Body of pancreas (tissue), 4 donors: ENCODE results near the gene VPS18. TPM values are rescaled to one million over a fixed set of nuclear protein-coding genes. Genes with fewer than 3 reads are reported as not detected.

Source experiments
- ATAC-seq: fragments of 150-250 bp; one replicate; pipeline ENCODE4 v1.9.1; 2016
- DNase-seq, 4 donors: peaks; one replicate each; pipeline ENCODE4 v3.0.0-alpha.2; 2019
- H3K27ac ChIP-seq, 4 donors: fragments of 200-600 bp; sonication (generic); 1 replicate in 3 of 4; 2 replicates in 1 of 4; pipeline versions ENCODE4 v1.5.1 to v1.6.1; 2016 to 2019; ENCODE audit warnings: mild to moderate bottlenecking in 1 of 4, mixed read lengths in 1 of 4, moderate library complexity in 1 of 4
- H3K27me3 ChIP-seq, 2 donors: fragments of 200-600 bp; sonication (generic); one replicate each; pipeline ENCODE4 v1.6.0; 2016; ENCODE audit warnings: mild to moderate bottlenecking in 1 of 2
- H3K36me3 ChIP-seq, 2 donors: fragments of 200-600 bp; sonication (generic); replicated peaks in 1 of 2; 2 replicates each; pipeline ENCODE4 v1.5.1; 2016; ENCODE audit warnings: low read depth in 2 of 2; ENCODE audit not compliant: insufficient read depth in 1 of 2
- H3K4me1 ChIP-seq: fragments of 200-600 bp; sonication (generic); one replicate; pipeline ENCODE4 v1.6.0; 2016
- H3K4me3 ChIP-seq, 2 donors: fragments of 200-600 bp; sonication (generic); 1 replicate in 1 of 2; 2 replicates in 1 of 2; pipeline ENCODE4 v1.5.1; 2016 to 2019
- H3K9me3 ChIP-seq, 3 donors: fragments of 200-600 bp; sonication (generic); 1 replicate in 2 of 3; 2 replicates in 1 of 3; pipeline ENCODE4 v1.5.1; 2016
- POLR2A ChIP-seq, 3 donors: fragments of 450-650 bp; IDR thresholded peaks; one replicate each; pipeline ENCODE4 v1.6.1; 2016; ENCODE audit warnings: antibody characterized with exemption in 3 of 3, mild to moderate bottlenecking in 2 of 3
- WGBS, 2 donors: methylation state at CpG; one replicate each; pipeline ENCODE4 v1.1.5; 2017; 5-methylcytosine and 5-hydroxymethylcytosine counted together
- intact Hi-C: fragments of 100-400 bp; cut with DNase I; formaldehyde crosslinking; loops from one replicate; pipeline ENCODE4 v1.15.1; 2023
- total RNA-seq, 2 donors: library from RNA; depleted of rRNA; stranded (reverse); fragments of >200 nt; gene quantifications; one replicate each; pipeline ENCODE4 v1.1.0, GENCODE V29; 2016
- TF ChIP-seq, protein P1 (sequence below), 7 experiments: fragments of 450-650 bp in 4 of 7; fragments of 200-600 bp in 3 of 7; sonication (generic) in 3 of 7; IDR thresholded peaks; one replicate each; pipeline ENCODE4 v1.5.1; 2016 to 2019; ENCODE audit warnings: antibody characterized with exemption in 7 of 7

VPS18 gene
- total RNA-seq, 2 donors from 2014 or later: 10.9 to 14.8 TPM

DNA sequence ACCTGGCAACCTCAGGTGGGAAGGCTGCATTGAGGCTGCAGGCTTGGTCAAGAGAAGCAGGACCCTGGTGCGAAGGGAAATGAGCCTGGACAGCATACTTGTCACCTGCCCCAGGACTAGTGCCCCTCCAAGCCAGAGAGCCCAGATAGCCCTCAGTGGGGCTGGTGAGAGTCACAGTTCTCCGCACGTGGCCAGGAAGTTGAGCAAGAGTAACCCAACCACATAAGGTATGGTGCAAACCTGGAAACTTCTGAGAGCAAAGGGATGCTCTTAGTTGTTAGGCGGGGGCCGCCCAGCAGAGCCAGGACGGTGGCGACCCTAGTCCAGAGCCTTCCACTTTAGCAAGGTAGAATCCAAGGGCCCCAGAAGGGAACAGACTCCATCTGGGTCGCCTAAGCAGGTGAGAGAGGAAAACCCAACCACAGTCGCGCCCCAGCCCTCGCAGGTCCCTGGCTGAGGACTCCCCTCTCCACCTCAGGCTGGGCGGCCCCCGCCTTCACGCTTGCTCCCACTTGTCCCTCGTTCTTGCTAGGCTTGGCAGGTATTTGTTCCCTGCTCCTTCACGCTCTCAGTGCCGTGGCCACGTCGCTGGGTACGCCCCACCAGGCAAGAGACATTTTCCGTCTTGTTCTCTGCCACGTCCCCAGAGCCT is 1.1 kb upstream of the VPS18 start:
- Histone ChIP-seq H3K4me1 (peaks cover 32% of the 10 kb centered on the region), H3K27me3 (no peaks in the 10 kb centered on the region), H3K27ac (peak overlapping the region in 1 of 4 donors; percentile 87), H3K4me3 (no peak overlapping the region), H3K36me3 (no peaks in the 10 kb centered on the region), H3K9me3 (no peaks in the 10 kb centered on the region)
- TF ChIP-seq, protein P1, sequence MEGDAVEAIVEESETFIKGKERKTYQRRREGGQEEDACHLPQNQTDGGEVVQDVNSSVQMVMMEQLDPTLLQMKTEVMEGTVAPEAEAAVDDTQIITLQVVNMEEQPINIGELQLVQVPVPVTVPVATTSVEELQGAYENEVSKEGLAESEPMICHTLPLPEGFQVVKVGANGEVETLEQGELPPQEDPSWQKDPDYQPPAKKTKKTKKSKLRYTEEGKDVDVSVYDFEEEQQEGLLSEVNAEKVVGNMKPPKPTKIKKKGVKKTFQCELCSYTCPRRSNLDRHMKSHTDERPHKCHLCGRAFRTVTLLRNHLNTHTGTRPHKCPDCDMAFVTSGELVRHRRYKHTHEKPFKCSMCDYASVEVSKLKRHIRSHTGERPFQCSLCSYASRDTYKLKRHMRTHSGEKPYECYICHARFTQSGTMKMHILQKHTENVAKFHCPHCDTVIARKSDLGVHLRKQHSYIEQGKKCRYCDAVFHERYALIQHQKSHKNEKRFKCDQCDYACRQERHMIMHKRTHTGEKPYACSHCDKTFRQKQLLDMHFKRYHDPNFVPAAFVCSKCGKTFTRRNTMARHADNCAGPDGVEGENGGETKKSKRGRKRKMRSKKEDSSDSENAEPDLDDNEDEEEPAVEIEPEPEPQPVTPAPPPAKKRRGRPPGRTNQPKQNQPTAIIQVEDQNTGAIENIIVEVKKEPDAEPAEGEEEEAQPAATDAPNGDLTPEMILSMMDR (IDR thresholded peaks at IDR 0.05): no peak
- TF ChIP-seq POLR2A (IDR thresholded peaks at IDR 0.05): no peak
- DNase-seq: peak in 1 of 4 donors; percentile 19
- 64 to 68% methylated on average over 16 to 22 of the region's 22 CpGs for WGBS, 2 donors
- intact Hi-C loops: loop anchor here (5.0 kb wide), 1 partner anchor 36 kb away; no protein-coding TSS in a partner anchor
- no peak for ATAC-seq

- peak overlapping the region; percentile 82 to 94 (median 88) for H3K27ac ChIP-seq
- peaks cover 0 to 10% of the 10 kb centered on the region in 2 donors for H3K36me3 ChIP-seq
- H3K4me3 ChIP-seq: peak overlapping the region; percentile 76 to 82
- peaks cover 32% of the 10 kb centered on the region for H3K4me1 ChIP-seq
- intact Hi-C loops: loop anchor here (5.0 kb wide), 1 partner anchor 38 kb away; no protein-coding TSS in a partner anchor
- ATAC-seq: peak; percentile 39
- H3K9me3 ChIP-seq: no peaks in the 10 kb centered on the region
- no peaks in the 10 kb centered on the region for H3K27me3 ChIP-seq
- DNase-seq: peak; percentile 60 to 67 (median 64)
- peak in 1 of 3 donors; percentile 5 for TF ChIP-seq POLR2A (IDR thresholded peaks at IDR 0.05)
- TF ChIP-seq, protein P1 (IDR thresholded peaks at IDR 0.05): peak in 6 of 7 experiments; percentile 6 to 78 (median 54)
- WGBS, 2 donors: 1 to 2% methylated on average over 15 to 33 of the region's 33 CpGs
Observed at GRCh38 chr15:40894681-40895448, 615 bp downstream of the VPS18 start.

DNA sequence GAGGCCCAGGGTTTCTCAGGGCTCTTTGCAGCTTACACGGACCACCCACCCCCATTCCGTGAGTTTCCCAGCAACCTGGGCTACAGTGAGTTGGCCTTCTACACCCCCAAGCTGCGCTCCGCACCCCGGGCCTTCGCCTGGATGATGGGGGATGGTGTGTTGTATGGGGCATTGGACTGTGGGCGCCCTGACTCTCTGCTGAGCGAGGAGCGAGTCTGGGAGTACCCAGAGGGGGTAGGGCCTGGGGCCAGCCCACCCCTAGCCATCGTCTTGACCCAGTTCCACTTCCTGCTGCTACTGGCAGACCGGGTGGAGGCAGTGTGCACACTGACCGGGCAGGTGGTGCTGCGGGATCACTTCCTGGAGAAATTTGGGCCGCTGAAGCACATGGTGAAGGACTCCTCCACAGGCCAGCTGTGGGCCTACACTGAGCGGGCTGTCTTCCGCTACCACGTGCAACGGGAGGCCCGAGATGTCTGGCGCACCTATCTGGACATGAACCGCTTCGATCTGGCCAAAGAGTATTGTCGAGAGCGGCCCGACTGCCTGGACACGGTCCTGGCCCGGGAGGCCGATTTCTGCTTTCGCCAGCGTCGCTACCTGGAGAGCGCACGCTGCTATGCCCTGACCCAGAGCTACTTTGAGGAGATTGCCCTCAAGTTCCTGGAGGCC is 5.4 kb downstream of the VPS18 start:
- Histone ChIP-seq H3K27ac (no peak overlapping the region), H3K27me3 (no peaks in the 10 kb centered on the region), H3K9me3 (no peaks in the 10 kb centered on the region), H3K4me1 (peaks cover 31% of the 10 kb centered on the region), H3K36me3 (peaks cover 5 to 24% of the 10 kb centered on the region in 2 donors), H3K4me3 (no peak overlapping the region)
- intact Hi-C loops: loop anchor here (5.0 kb wide), 2 partner anchors 123 to 288 kb away; no protein-coding TSS in a partner anchor
- no peak for DNase-seq
- no peak for ATAC-seq
- TF ChIP-seq POLR2A (IDR thresholded peaks at IDR 0.05): no peak
- TF ChIP-seq, protein P1 (IDR thresholded peaks at IDR 0.05): no peak
- WGBS, 2 donors: 83 to 87% methylated on average over 20 to 33 of the region's 33 CpGs

GRCh38 chr15:40900256-40901052 is 6.2 kb downstream of the VPS18 start:
- Histone ChIP-seq H3K27ac (no peak overlapping the region), H3K4me3 (no peak overlapping the region), H3K36me3 (peaks cover 5 to 24% of the 10 kb centered on the region in 2 donors), H3K4me1 (peaks cover 25% of the 10 kb centered on the region), H3K27me3 (no peaks in the 10 kb centered on the region), H3K9me3 (no peaks in the 10 kb centered on the region)
- DNase-seq (no peak), ATAC-seq (no peak)
- intact Hi-C loops: loop anchor here (5.0 kb wide), 2 partner anchors 122 to 287 kb away; no protein-coding TSS in a partner anchor
- 82 to 90% methylated on average over 3 to 34 of the region's 36 CpGs for WGBS, 2 donors
- no peak for TF ChIP-seq POLR2A (IDR thresholded peaks at IDR 0.05)
- TF ChIP-seq, protein P1 (IDR thresholded peaks at IDR 0.05): no peak
